A549 (cell line): Measurements from ENCODE around the gene RASA2. TPM values are rescaled to one million over a fixed set of nuclear protein-coding genes. Genes with fewer than 3 reads are reported as not detected.

Experiments used
- ATAC-seq, 2 experiments: fragments of 200-7000 bp in 1 of 2; fragments of >200 bp in 1 of 2; cut with Nextera tagmentation in 1 of 2; cut with Tn5 transposase in 1 of 2; 3 replicates each; pipeline versions ENCODE4 v1.8.0 to v1.9.1; 2018 to 2020; ENCODE audit warnings: mild to moderate bottlenecking in 1 of 2, moderate library complexity in 1 of 2
- CTCF ChIA-PET: fragments of 300-600 bp; sonication (Branson Sonifier 250); formaldehyde crosslinking; extraction: SDS; loops from one replicate; lab custom pipeline; 2021; ENCODE audit warnings: antibody characterized with exemption, inconsistent platforms; lab: Yijun Ruan, JAX
- POLR2A ChIA-PET: fragments of 350-600 bp; formaldehyde crosslinking; extraction: SDS; loops from one replicate; lab custom pipeline; 2021; ENCODE audit warnings: antibody characterized with exemption, inconsistent platforms; lab: Yijun Ruan, JAX
- DNase-seq, 2 experiments: peaks; one replicate each; pipeline versions ENCODE4 v3.0.0 to v3.0.0-alpha.2; 2011 to 2016; ENCODE audit warnings: low read depth in 1 of 2, low spot score in 1 of 2
- FAIRE-seq: peaks from 2 replicates; lab custom pipeline; 2011; peaks lifted over from hg19 to GRCh38; lab: Jason Lieb, UNC
- H3K27ac ChIP-seq, 2 experiments: fragments of >200 bp; sonication (Bioruptor Twin); formaldehyde crosslinking; 3 replicates each; pipeline ENCODE4 v1.5.1; 2016 to 2017
- H3K4me1 ChIP-seq: fragments of >200 bp; sonication (Bioruptor Twin); formaldehyde crosslinking; 3 replicates; pipeline ENCODE4 v1.6.1; 2016
- H3K4me2 ChIP-seq: fragments of >200 bp; sonication (Bioruptor Twin); formaldehyde crosslinking; 3 replicates; pipeline ENCODE4 v1.6.1; 2016
- H3K4me3 ChIP-seq: fragments of >200 bp; sonication (Bioruptor Twin); formaldehyde crosslinking; 3 replicates; pipeline ENCODE4 v1.5.1; 2016
- H3K9me3 ChIP-seq: fragments of >200 bp; sonication (Bioruptor Twin); formaldehyde crosslinking; 3 replicates; pipeline ENCODE4 v1.6.1; 2016
- CBX2 ChIP-seq: fragments of 200-600 bp; sonication (generic); IDR thresholded peaks from 2 replicates; pipeline ENCODE4 v1.6.1; 2016; ENCODE audit warnings: low read depth, mild to moderate bottlenecking, borderline replicate concordance
- CBX8 ChIP-seq: fragments of 200-600 bp; sonication (generic); IDR thresholded peaks from 2 replicates; pipeline ENCODE4 v1.6.1; 2016
- EHF ChIP-seq: fragments of 250-450 bp; sonication (Bioruptor Pico); IDR thresholded peaks from 2 replicates; pipeline ENCODE4 v1.5.0; 2020; ENCODE audit warnings: mild to moderate bottlenecking
- EP300 ChIP-seq, 2 experiments: fragments of >200 bp; sonication (Bioruptor Twin); formaldehyde crosslinking; IDR thresholded peaks; 2 replicates in 1 of 2; 3 replicates in 1 of 2; pipeline ENCODE4 v1.6.1; 2016 to 2017
- FOSB ChIP-seq: fragments of 250-450 bp; sonication (Bioruptor Pico); IDR thresholded peaks from 2 replicates; pipeline ENCODE4 v1.5.0; 2020; ENCODE audit warnings: mild to moderate bottlenecking, moderate library complexity
- KDM1A ChIP-seq: fragments of 200-600 bp; sonication (generic); IDR thresholded peaks from 2 replicates; pipeline ENCODE4 v1.6.1; 2016; ENCODE audit warnings: low read depth, mild to moderate bottlenecking
- MAZ ChIP-seq: fragments of 150-350 bp; IDR thresholded peaks from 2 replicates; pipeline ENCODE4 v1.6.1; 2014; ENCODE audit warnings: antibody characterized with exemption, low read depth, low read length, borderline replicate concordance
- MYC ChIP-seq: IDR thresholded peaks from 2 replicates; pipeline ENCODE4 v1.6.1; 2012; ENCODE audit warnings: mild to moderate bottlenecking, inconsistent platforms, low read length, improper control_type of control experiment, borderline replicate concordance
- NPAS2 ChIP-seq: fragments of 250-450 bp; sonication (Bioruptor Pico); IDR thresholded peaks from 2 replicates; pipeline ENCODE4 v1.8.0; 2022; ENCODE audit warnings: mild to moderate bottlenecking, moderate library complexity, borderline replicate concordance
- POLR2A ChIP-seq: IDR thresholded peaks from 2 replicates; pipeline ENCODE4 v1.6.1; 2012; ENCODE audit warnings: mild to moderate bottlenecking, low read length
- POLR2AphosphoS2 ChIP-seq: conservative IDR thresholded peaks from 2 replicates; pipeline ENCODE4 v1.6.1; 2012; ENCODE audit warnings: low read length, improper control_type of control experiment, inconsistent platforms
- SMC3 ChIP-seq: fragments of >200 bp; sonication (Bioruptor Twin); formaldehyde crosslinking; IDR thresholded peaks from 3 replicates; pipeline ENCODE4 v1.6.1; 2018; ENCODE audit warnings: inconsistent platforms
- TP53 ChIP-seq: fragments of 250-450 bp; sonication (Bioruptor Pico); IDR thresholded peaks from 2 replicates; pipeline ENCODE4 v1.5.0; 2021; ENCODE audit warnings: mild to moderate bottlenecking, moderate library complexity
- ZC3H11A ChIP-seq: fragments of 450-650 bp; IDR thresholded peaks from 2 replicates; pipeline ENCODE4 v1.6.1; 2014; ENCODE audit warnings: antibody characterized with exemption, mild to moderate bottlenecking
- WGBS: methylation state at CpG from one replicate; pipeline ENCODE4 v1.1.6; 2017; ENCODE audit errors: missing lambda C conversion rate; 5-methylcytosine and 5-hydroxymethylcytosine counted together
- polyA plus RNA-seq, 4 experiments: library from polyadenylated mRNA; depleted of rRNA in 3 of 4; stranded (reverse); fragments of >200 nt; fragmentation: RNase III in 1 of 4; extraction: RNeasy Plus Mini Kit Qiagen cat#74134 plus additional on column Dnase treatment in 1 of 4; gene quantifications; 2 replicates in 3 of 4; 3 replicates in 1 of 4; pipeline ENCODE4 v1.2.3, GENCODE V29; 2011 to 2017
- TF ChIP-seq, protein P1 (sequence below): IDR thresholded peaks from 2 replicates; pipeline ENCODE4 v1.6.1; 2012
- TF ChIP-seq, protein P2 (sequence below): fragments of 200-600 bp; sonication (generic); IDR thresholded peaks from 2 replicates; pipeline ENCODE4 v1.6.1; 2016; ENCODE audit warnings: antibody characterized with exemption, mild to moderate bottlenecking, moderate library complexity
- TF ChIP-seq, protein P3 (sequence below): fragments of 250-450 bp; sonication (Bioruptor Pico); IDR thresholded peaks from 2 replicates; pipeline ENCODE4 v1.5.0; 2020; ENCODE audit warnings: low read depth, mild to moderate bottlenecking, moderate library complexity
- TF ChIP-seq, protein P4 (sequence below): IDR thresholded peaks from 2 replicates; pipeline ENCODE4 v1.6.1; 2012
- TF ChIP-seq, protein P5 (sequence below): fragments of 250-450 bp; sonication (Bioruptor Pico); IDR thresholded peaks from 2 replicates; pipeline ENCODE4 v1.5.0; 2021; ENCODE audit warnings: mild to moderate bottlenecking, moderate library complexity, borderline replicate concordance
- TF ChIP-seq, protein P6 (sequence below): IDR thresholded peaks from 2 replicates; pipeline ENCODE4 v1.6.1; 2012; ENCODE audit warnings: low read depth, borderline replicate concordance

The RASA2 gene
- polyA plus RNA-seq, 2 of the 4 experiments (the other 2 are of a cell fraction) = 6.7 to 12.0 TPM

DNA sequence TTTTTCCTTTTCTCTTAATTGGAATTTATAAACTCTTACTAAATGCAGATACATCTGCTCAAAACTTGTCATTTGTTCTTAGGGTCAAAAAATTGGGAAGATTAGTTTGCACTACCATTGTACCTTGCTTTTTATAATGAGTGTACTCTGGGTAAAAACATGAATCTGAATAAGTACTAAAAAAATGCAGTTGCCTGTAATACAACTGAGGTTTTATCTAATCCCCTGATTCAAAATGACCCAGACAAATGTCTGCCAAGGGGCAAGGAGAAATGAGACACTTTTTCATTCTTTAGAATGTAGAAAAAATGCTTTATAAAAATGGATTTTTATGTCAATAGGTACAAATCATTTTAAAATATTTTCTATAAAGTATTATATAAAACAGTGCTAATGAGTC is 42.4 kb downstream of the RASA2 start (continued):
- TF ChIP-seq EP300 (IDR thresholded peaks at IDR 0.05) = no peak
- TF ChIP-seq EHF = no peak
- TF ChIP-seq, protein P1, sequence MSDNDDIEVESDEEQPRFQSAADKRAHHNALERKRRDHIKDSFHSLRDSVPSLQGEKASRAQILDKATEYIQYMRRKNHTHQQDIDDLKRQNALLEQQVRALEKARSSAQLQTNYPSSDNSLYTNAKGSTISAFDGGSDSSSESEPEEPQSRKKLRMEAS = no peak

DNA sequence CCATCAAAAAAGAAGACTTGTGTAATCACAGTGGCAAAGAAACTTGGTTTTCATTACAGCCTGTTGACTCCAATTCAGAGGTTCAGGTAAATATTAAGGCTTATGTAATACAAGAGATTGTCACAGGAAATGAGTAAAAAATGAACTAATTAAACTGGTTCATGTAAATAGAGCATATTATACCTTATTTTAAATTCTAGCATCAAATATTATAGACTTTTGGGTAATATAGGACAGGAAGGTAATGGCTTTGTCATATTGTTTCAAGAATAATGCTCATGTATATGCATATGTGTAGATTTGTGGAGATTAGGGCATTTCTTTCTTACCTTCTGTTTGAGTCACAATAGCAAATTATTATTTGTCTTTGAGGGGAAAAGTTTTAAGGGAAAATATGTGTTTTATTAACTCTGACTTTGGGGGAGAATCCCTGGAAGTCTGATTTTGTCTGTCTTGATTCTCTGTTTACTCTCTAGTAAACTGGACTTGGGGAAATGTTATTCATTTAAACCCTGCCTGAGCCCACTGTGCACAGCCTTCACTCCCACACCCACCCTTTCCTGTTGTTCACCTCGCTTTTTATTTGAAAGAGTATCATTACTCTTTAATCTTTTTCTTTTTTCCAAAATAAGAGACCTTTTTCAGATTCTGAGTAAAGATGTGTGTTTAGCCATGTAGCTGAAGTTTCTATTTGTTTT is 43.0 kb downstream of the RASA2 start:
- Histone ChIP-seq H3K4me1 (peaks cover 41% of the 10 kb centered on the region), H3K9me3 (no peaks in the 10 kb centered on the region), H3K27ac (peak overlapping the region; percentile 5 to 44; a peak in 2 of 6 replicates), H3K4me3 (no peak overlapping the region), H3K4me2 (peak overlapping the region; percentile 64)
- TF ChIP-seq, protein P2, sequence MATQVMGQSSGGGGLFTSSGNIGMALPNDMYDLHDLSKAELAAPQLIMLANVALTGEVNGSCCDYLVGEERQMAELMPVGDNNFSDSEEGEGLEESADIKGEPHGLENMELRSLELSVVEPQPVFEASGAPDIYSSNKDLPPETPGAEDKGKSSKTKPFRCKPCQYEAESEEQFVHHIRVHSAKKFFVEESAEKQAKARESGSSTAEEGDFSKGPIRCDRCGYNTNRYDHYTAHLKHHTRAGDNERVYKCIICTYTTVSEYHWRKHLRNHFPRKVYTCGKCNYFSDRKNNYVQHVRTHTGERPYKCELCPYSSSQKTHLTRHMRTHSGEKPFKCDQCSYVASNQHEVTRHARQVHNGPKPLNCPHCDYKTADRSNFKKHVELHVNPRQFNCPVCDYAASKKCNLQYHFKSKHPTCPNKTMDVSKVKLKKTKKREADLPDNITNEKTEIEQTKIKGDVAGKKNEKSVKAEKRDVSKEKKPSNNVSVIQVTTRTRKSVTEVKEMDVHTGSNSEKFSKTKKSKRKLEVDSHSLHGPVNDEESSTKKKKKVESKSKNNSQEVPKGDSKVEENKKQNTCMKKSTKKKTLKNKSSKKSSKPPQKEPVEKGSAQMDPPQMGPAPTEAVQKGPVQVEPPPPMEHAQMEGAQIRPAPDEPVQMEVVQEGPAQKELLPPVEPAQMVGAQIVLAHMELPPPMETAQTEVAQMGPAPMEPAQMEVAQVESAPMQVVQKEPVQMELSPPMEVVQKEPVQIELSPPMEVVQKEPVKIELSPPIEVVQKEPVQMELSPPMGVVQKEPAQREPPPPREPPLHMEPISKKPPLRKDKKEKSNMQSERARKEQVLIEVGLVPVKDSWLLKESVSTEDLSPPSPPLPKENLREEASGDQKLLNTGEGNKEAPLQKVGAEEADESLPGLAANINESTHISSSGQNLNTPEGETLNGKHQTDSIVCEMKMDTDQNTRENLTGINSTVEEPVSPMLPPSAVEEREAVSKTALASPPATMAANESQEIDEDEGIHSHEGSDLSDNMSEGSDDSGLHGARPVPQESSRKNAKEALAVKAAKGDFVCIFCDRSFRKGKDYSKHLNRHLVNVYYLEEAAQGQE = no peak
- TF ChIP-seq FOSB (CRISPR knock-in tag) = no peak
- TF ChIP-seq, protein P3, sequence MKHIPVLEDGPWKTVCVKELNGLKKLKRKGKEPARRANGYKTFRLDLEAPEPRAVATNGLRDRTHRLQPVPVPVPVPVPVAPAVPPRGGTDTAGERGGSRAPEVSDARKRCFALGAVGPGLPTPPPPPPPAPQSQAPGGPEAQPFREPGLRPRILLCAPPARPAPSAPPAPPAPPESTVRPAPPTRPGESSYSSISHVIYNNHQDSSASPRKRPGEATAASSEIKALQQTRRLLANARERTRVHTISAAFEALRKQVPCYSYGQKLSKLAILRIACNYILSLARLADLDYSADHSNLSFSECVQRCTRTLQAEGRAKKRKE (CRISPR knock-in tag) = no peak
- TF ChIP-seq, protein P1 = no peak
- TF ChIP-seq, protein P4, sequence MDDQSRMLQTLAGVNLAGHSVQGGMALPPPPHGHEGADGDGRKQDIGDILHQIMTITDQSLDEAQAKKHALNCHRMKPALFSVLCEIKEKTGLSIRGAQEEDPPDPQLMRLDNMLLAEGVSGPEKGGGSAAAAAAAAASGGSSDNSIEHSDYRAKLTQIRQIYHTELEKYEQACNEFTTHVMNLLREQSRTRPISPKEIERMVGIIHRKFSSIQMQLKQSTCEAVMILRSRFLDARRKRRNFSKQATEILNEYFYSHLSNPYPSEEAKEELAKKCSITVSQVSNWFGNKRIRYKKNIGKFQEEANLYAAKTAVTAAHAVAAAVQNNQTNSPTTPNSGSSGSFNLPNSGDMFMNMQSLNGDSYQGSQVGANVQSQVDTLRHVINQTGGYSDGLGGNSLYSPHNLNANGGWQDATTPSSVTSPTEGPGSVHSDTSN = no peak
- no peak for TF ChIP-seq EP300 (IDR thresholded peaks at IDR 0.05)
- no peak for TF ChIP-seq MAZ
- no peak for TF ChIP-seq ZC3H11A
- no peak for TF ChIP-seq POLR2A
- TF ChIP-seq SMC3 = no peak
- TF ChIP-seq POLR2AphosphoS2 = no peak
- no peak for TF ChIP-seq TP53 (CRISPR knock-in tag)
- TF ChIP-seq CBX8 = no peak
- TF ChIP-seq, protein P5, sequence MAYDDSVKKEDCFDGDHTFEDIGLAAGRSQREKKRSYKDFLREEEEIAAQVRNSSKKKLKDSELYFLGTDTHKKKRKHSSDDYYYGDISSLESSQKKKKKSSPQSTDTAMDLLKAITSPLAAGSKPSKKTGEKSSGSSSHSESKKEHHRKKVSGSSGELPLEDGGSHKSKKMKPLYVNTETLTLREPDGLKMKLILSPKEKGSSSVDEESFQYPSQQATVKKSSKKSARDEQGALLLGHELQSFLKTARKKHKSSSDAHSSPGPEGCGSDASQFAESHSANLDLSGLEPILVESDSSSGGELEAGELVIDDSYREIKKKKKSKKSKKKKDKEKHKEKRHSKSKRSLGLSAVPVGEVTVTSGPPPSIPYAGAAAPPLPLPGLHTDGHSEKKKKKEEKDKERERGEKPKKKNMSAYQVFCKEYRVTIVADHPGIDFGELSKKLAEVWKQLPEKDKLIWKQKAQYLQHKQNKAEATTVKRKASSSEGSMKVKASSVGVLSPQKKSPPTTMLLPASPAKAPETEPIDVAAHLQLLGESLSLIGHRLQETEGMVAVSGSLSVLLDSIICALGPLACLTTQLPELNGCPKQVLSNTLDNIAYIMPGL = no peak
- TF ChIP-seq, protein P6, sequence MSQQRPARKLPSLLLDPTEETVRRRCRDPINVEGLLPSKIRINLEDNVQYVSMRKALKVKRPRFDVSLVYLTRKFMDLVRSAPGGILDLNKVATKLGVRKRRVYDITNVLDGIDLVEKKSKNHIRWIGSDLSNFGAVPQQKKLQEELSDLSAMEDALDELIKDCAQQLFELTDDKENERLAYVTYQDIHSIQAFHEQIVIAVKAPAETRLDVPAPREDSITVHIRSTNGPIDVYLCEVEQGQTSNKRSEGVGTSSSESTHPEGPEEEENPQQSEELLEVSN = no peak
- no peak for TF ChIP-seq KDM1A
- TF ChIP-seq NPAS2 (CRISPR knock-in tag) = no peak
- no peak for TF ChIP-seq CBX2
- no peak for TF ChIP-seq MYC
- TF ChIP-seq EHF = no peak
- CTCF ChIA-PET = no interaction called here
- ATAC-seq (peak in 1 of 2 experiments; percentile 23; a peak in 1 of 6 replicates), FAIRE-seq (peak; percentile 63), DNase-seq (no peak)
- WGBS = 12% methylated on average over 1 of the region's 1 CpG
- POLR2A ChIA-PET = no interaction called here
